GM18511 (cell line): ENCODE measurements around the gene NUP153.

Experiments
- ATAC-seq: cut with Tn5 transposase; IDR thresholded peaks from one replicate; pipeline ENCODE4 v1.9.1; 2021; ENCODE audit warnings: mild to moderate bottlenecking, moderate library complexity; ENCODE audit not compliant: unreplicated experiment

NUP153 gene

GRCh38 chr6:17672064-17672718 lies 34.5 kb downstream of the NUP153 start:
- ATAC-seq = no peak

GRCh38 chr6:17666646-17667045 lies 40.1 kb downstream of the NUP153 start:
- ATAC-seq = no peak

DNA sequence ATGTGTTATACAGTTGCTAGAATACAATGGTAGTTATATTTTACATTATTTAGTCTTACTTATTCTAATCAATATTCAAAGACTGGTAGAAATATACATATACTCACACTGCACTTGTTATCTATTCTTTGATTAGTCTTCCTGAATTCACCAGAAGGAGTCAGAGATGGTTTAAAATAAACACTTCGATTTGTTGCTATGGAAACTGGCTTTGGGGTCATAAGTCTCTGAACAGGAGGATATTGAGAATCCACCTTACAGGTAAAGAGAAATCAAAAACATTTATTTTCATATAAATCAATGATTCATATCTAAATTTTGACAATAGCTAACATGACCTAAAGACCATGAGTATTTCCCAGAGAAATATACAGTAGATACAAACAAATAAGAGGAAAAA lies 41.6 kb downstream of the NUP153 start:
- ATAC-seq = no peak

DNA sequence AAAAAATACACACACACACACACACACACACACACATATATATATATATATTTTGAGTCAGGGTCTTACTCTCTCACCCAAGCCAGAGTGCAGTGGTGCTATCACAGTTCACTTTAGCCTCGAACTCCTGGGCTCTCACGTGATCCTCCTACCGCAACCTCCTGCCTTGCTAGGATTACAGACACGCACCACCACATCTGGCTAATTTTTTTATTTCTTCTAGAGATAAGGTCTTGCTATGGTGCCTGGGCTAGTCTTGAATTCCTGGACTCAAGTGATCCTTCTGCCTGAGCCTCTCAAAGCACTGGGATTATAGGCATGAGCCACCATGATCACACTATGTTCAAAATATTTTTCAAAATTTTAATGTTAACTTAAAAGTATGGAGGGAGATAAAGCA lies 43.5 kb downstream of the NUP153 start:
- ATAC-seq = no peak

GRCh38 chr6:17662585-17662984 lies 44.1 kb downstream of the NUP153 start:
- no peak for ATAC-seq

- no peak for ATAC-seq
Observed at GRCh38 chr6:17656644-17657043, 50.1 kb downstream of the NUP153 start.

DNA sequence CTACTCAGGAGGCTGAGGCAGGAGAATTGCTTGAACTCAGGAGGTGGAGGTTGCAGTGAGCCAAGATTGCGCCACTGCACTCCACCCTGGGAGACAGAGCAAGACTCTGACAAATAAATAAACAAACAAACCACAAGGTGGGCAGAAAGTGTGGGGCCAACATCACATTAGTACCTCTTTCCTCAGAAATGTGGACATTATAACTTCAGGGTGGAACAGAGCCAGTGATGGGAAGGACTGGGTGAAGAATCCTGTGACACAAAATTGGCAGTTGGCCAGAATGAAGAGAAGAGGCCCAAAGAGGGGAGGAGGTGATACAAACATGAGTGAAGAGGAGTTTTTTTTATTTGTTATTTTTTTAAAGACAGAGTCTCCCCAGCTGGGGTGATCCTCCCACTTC lies 50.6 kb downstream of the NUP153 start:
- ATAC-seq = no peak

DNA sequence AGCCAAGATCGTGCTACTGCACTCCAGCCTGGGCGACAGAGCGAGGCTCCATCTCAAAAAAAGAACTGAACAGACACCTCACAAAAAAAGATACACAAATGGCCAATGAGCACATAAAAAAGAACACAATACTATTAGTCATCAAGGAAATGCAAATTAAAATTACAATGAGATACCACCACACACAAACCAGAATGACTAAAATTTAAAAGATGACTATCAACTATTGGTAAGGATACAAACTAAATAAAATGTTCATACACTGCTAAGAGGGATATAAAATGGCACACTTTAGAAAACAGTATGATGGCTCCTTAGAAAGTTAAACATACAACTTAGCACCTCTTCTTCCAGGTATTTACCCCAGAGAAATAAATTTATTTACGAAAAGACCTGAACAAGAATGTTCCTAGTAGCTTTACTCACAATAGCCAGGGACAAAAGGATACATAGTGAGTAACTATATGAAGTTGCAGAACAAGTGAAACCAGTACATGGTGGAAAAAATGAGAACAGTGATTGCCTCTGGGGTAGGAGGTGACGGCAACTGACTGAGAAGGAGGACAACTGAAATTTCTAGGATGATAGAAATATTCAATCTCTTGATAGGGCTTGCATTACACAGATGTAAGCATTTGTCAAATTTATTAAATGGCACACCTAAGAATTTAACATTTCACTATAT lies 53.4 kb downstream of the NUP153 start:
- ATAC-seq = no peak

DNA sequence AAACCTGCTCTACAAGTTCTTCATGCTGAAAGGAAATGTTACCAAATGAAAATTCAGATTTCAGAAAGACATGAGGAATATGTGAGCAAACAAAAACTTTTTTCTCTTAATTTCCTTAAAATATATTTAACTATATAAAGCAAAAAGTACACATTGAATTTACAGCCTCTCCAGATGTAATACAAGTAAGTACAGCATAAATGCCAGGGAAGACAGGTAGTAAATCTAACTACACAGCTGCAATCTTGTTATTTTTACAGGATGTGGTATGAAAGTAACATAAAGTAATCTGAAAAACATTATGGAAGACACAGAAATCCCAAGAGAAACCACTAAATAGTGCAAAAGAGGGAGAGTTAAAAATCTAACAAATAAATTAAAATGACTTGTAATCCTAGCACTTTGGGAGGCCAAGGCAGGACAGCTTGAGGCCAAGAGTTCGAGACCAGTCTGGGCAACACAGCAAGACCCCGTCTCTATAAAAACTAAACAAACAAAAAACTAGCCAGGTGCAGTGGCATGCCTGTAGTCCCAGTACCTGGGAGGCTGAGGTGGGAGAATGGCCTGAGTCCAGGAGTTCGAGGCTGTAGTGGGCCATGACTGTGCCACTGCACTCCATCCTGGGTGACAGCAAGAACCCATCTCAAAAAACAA lies 55.9 kb downstream of the NUP153 start:
- ATAC-seq = no peak

DNA sequence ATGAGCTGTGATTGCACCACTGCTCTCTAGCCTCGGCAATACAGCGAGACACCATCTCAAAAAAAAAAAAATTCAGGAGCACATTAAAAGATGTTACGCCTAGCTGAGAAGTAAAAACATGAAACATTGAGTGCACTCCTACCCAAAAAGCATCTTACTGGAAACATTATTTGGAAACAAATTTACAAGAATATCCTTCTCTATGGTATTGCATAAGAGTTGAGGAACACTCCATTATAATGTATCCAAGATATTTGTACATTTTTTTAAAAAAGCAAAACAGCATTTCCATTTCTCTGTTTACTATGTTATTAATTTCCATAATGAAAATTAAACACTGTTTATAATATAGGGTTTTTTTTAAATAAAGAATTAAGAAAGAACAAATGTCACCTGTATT lies 58.0 kb downstream of the NUP153 start:
- ATAC-seq = no peak

GRCh38 chr6:17640477-17640917 lies 66.2 kb downstream of the NUP153 start:
- ATAC-seq = no peak

- no peak for ATAC-seq
Observed at GRCh38 chr6:17638212-17638715, 68.5 kb downstream of the NUP153 start.

DNA sequence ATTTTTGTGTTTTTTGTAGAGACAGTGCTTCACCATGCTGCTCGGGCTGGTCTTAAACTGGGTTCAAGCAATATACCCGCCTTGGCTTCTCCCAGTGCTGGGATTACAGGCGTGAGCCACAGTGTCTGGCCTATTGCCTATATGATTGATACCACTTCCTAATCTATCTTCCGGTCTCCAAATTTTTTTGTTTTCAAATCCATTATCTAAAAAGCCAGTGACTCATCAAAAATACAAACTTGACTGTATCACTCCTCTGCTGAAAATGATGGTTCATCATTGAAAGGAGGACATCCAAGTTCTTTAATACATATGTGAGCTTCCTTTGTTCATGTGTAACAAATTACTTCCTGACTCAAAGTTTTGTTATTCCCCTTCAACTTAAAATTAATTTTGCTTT lies 71.2 kb downstream of the NUP153 start:
- no peak for ATAC-seq

DNA sequence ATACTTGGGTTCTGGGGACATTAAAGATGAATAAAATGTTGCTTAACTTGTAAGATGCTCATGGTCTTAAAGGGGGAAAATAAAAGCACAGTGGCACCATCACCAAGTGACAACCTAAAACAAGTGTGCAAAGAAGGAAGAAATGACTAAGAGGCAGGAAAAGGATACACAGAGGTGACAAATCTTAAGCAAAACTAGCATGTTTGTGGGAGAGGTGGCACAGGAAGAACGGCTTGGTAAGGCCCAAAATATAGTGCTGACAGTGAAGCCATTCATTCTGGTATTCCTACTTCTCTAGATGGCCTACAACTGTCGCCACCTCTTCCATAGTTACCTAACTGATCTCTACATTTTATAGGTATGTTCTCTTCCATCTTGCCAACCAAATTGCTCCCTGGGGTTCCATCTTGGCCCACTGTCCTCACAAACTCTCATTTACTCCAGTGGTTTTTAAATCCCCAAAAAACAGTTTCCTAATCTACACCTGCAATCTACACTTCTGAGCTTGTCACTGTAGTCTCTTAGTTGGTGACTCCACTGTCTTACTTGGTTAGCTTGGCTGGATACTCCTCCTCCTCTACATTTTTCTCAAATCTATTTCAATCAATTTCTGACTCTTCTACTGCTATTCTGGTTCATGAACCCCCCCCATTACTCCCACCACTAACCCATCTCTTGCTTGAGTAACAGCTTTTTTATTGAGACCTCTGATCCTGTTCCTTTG lies 73.1 kb downstream of the NUP153 start:
- ATAC-seq = no peak

GRCh38 chr6:17632934-17633333 lies 73.8 kb downstream of the NUP153 start:
- ATAC-seq = no peak

- ATAC-seq = no peak
Observed at GRCh38 chr6:17630511-17631073, 76.1 kb downstream of the NUP153 start.

DNA sequence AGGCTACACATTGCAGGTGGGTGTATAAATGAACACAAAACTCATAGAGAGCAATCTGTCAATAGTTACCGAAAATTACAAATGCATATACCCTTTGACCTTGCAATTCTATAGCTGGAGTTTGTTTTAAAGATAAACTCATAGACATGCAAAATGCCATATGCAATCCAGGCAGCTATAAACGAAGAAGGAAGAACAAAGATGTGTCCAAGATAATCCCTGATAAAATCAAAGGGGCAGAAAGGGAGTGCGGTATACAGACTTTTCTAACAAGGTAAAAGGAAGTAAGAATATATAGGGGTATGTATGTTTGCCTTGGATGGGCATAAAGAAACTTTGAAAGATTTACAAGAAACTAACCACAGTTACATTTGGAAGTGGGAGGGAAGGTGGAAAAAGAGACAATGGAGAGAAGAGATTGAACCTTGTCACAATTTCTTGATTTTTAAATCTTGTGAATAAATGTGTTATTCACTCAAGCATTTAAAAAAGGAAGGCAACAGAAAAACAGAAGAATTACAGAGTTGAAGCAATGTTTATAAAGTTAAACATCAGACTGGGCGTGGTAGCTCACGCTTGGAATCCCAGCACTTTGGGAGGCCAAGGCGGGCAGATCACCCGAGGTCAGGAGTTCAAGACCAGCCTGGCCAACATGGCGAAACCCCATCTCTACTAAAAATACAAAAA lies 76.8 kb downstream of the NUP153 start:
- no peak for ATAC-seq

DNA sequence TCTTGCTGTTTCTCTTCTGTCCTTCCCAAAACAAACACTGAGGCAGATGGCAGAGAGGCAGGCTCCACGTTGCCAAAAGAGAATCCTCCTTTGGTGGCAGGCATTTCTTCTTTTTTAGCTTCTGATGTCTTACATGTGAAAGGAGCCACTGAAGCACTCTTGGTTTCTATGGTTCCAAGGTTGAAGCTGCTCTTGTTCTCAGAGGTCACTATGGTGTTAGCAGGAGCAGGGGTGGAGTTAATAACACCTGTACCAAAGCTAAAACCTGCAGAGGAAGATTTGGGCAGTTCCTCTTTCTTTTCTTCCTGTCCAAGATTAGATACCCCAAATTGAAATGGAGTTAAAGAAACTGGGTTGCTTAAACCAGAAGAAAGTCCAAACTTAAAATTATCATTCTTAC lies 77.9 kb downstream of the NUP153 start:
- no peak for ATAC-seq

GRCh38 chr6:17624396-17624795 lies 82.3 kb downstream of the NUP153 start:
- ATAC-seq = no peak

- ATAC-seq = no peak
Observed at GRCh38 chr6:17622144-17622543, 84.6 kb downstream of the NUP153 start.
